ENCODE data around the gene IFNG.

DNA sequence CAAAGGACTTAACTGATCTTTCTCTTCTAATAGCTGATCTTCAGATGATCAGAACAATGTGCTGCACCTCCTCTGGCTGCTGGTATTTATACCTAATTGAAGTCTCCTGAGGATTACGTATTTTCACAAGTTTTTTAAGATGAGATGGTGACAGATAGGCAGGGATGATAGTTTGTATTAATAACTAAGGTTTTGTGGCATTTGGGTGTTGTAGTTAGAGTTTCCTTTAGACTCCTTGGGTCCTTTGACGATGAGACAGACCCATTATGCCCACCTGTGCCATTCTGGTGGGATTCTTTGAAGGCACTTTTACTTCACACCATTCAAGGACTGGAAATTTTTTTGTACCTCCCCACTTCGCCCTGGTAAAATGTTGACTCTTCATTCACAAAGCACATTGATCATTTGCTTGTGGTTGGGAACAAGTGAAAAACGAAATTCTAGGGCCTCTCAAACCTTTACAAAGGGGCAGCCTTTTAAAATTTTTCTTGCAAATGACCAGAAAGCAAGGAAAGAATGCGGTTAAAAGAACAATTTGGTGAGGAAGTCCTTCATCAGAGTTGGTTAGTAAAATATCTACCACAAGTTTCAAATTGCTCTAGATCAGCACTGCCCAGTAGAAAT is at the start of gene IFNG:
- TF ChIP-seq, protein P1, sequence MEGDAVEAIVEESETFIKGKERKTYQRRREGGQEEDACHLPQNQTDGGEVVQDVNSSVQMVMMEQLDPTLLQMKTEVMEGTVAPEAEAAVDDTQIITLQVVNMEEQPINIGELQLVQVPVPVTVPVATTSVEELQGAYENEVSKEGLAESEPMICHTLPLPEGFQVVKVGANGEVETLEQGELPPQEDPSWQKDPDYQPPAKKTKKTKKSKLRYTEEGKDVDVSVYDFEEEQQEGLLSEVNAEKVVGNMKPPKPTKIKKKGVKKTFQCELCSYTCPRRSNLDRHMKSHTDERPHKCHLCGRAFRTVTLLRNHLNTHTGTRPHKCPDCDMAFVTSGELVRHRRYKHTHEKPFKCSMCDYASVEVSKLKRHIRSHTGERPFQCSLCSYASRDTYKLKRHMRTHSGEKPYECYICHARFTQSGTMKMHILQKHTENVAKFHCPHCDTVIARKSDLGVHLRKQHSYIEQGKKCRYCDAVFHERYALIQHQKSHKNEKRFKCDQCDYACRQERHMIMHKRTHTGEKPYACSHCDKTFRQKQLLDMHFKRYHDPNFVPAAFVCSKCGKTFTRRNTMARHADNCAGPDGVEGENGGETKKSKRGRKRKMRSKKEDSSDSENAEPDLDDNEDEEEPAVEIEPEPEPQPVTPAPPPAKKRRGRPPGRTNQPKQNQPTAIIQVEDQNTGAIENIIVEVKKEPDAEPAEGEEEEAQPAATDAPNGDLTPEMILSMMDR (IDR thresholded peaks at IDR 0.05; ENCODE audit: insufficient read depth, low read depth, low read length) = no peak
- TF ChIP-seq EZH2 (IDR thresholded peaks at IDR 0.05; ENCODE audit: insufficient read depth, low read length) = no peak
